IMR-90 (cell line): ENCODE data around the gene PKD1L1. TPM values are rescaled to one million over a fixed set of nuclear protein-coding genes. Genes with fewer than 3 reads are reported as not detected.
A peak's percentile ranks its signal among the peaks of the same experiment; 100 is the strongest.

ENCODE experiments used
- ATAC-seq: fragments of 200-7000 bp; cut with Tn5 transposase; 2 replicates; pipeline ENCODE4 v1.9.1; 2020; ENCODE audit warnings: low read depth, mild to moderate bottlenecking, moderate library complexity
- BruUV-seq: library from RNA; stranded (reverse); fragments of 400-500 nt; replicated peaks from 2 replicates; lab custom pipeline; 2021; lab: Mats Ljungman, UMichigan
- CTCF ChIA-PET: fragments of 300-600 bp; formaldehyde crosslinking; extraction: SDS; loops from one replicate; lab custom pipeline; 2021; ENCODE audit warnings: antibody characterized with exemption; lab: Yijun Ruan, JAX
- POLR2A ChIA-PET: fragments of 300-600 bp; sonication (Branson Sonifier 250); formaldehyde crosslinking; loops from one replicate; lab custom pipeline; 2022; ENCODE audit warnings: antibody characterized with exemption; ENCODE audit not compliant: unreplicated experiment; lab: Charles Lee
- DNase-seq: peaks from one replicate; pipeline ENCODE4 v3.0.0; 2013
- H2AFZ ChIP-seq: replicated peaks from 2 replicates; pipeline ENCODE3; 2013; ENCODE audit warnings: low read length, mild to moderate bottlenecking; ENCODE audit not compliant: poor library complexity
- H2AK5ac ChIP-seq: 2 replicates; pipeline ENCODE4 v1.6.1; 2013; ENCODE audit warnings: low read depth, low read length, inconsistent platforms
- H2AK9ac ChIP-seq: replicated peaks from 2 replicates; pipeline ENCODE3; 2013; ENCODE audit warnings: mild to moderate bottlenecking, low read depth, low read length, moderate library complexity; ENCODE audit not compliant: poor library complexity
- H2BK120ac ChIP-seq: 2 replicates; pipeline ENCODE4 v1.6.1; 2013; ENCODE audit warnings: low read depth, low read length, inconsistent platforms
- H2BK15ac ChIP-seq: 3 replicates; pipeline ENCODE4 v1.6.1; 2013; ENCODE audit warnings: low read depth, low read length, inconsistent platforms
- H2BK20ac ChIP-seq: 2 replicates; pipeline ENCODE4 v1.6.1; 2013; ENCODE audit warnings: low read depth, mild to moderate bottlenecking, inconsistent platforms, low read length, moderate library complexity
- H2BK5ac ChIP-seq: 2 replicates; pipeline ENCODE4 v1.6.1; 2013; ENCODE audit warnings: mild to moderate bottlenecking, low read depth, low read length, inconsistent platforms; ENCODE audit not compliant: poor library complexity, severe bottlenecking
- H3K14ac ChIP-seq: replicated peaks from 2 replicates; pipeline ENCODE4 v1.6.1; 2013; ENCODE audit warnings: low read depth, low read length, inconsistent platforms
- H3K18ac ChIP-seq: 2 replicates; pipeline ENCODE4 v1.6.1; 2013; ENCODE audit warnings: low read depth, low read length, control low read depth
- H3K23ac ChIP-seq: 2 replicates; pipeline ENCODE4 v1.6.1; 2013; ENCODE audit warnings: low read depth, low read length, inconsistent platforms
- H3K27ac ChIP-seq: 2 replicates; pipeline ENCODE4 v1.5.1; 2013; ENCODE audit warnings: mild to moderate bottlenecking, control low read depth, low read length; ENCODE audit not compliant: insufficient read depth
- H3K27me3 ChIP-seq: 2 replicates; pipeline ENCODE4 v1.6.1; 2013; ENCODE audit warnings: low read length; ENCODE audit not compliant: control insufficient read depth, insufficient read depth
- H3K36me3 ChIP-seq: 2 replicates; pipeline ENCODE4 v1.6.1; 2013; ENCODE audit warnings: low read length, mixed read lengths; ENCODE audit not compliant: control insufficient read depth, insufficient read depth
- H3K4ac ChIP-seq: 2 replicates; pipeline ENCODE4 v1.6.1; 2013; ENCODE audit warnings: low read depth, low read length, inconsistent platforms
- H3K4me1 ChIP-seq: 2 replicates; pipeline ENCODE4 v1.6.1; 2013; ENCODE audit warnings: low read length, mixed read lengths; ENCODE audit not compliant: control insufficient read depth, insufficient read depth
- H3K4me2 ChIP-seq: 2 replicates; pipeline ENCODE4 v1.6.1; 2013; ENCODE audit warnings: low read depth, mild to moderate bottlenecking, control low read depth, low read length, moderate library complexity
- H3K4me3 ChIP-seq: 2 replicates; pipeline ENCODE4 v1.5.1; 2013; ENCODE audit warnings: low read depth, mild to moderate bottlenecking, control low read depth, low read length, moderate library complexity; ENCODE audit not compliant: insufficient read depth
- H3K56ac ChIP-seq: 2 replicates; pipeline ENCODE4 v1.6.1; 2013; ENCODE audit warnings: low read length, inconsistent platforms; ENCODE audit not compliant: insufficient read depth; ENCODE audit errors: extremely low read depth
- H3K79me1 ChIP-seq, 2 experiments: 2 replicates each; pipeline ENCODE4 v1.6.1; 2013; ENCODE audit warnings: low read length in 2 of 2, inconsistent platforms in 1 of 2, low read depth in 1 of 2
- H3K9ac ChIP-seq: 2 replicates; pipeline ENCODE4 v1.6.1; 2013; ENCODE audit warnings: low read depth, low read length, control low read depth
- H3K9me1 ChIP-seq: 2 replicates; pipeline ENCODE4 v1.6.1; 2013; ENCODE audit warnings: low read length, inconsistent platforms; ENCODE audit not compliant: insufficient read depth
- H3K9me3 ChIP-seq: 2 replicates; pipeline ENCODE4 v1.6.1; 2013; ENCODE audit warnings: low read length; ENCODE audit not compliant: control insufficient read depth, insufficient read depth
- H4K20me1 ChIP-seq: 2 replicates; pipeline ENCODE4 v1.6.1; 2013; ENCODE audit warnings: low read length, inconsistent platforms; ENCODE audit not compliant: insufficient read depth
- H4K5ac ChIP-seq: 2 replicates; pipeline ENCODE4 v1.6.1; 2013; ENCODE audit warnings: mild to moderate bottlenecking, low read depth, low read length, control low read depth
- H4K8ac ChIP-seq, 2 experiments: 2 replicates each; pipeline ENCODE4 v1.6.1; 2013; ENCODE audit warnings: low read depth in 2 of 2, low read length in 2 of 2, control low read depth in 1 of 2, inconsistent platforms in 1 of 2
- H4K91ac ChIP-seq: 2 replicates; pipeline ENCODE4 v1.6.1; 2013; ENCODE audit warnings: low read depth, low read length, inconsistent platforms; ENCODE audit not compliant: insufficient read depth
- CTCF ChIP-seq: conservative IDR thresholded peaks from 2 replicates; pipeline ENCODE4 v1.5.1; 2012; ENCODE audit warnings: mild to moderate bottlenecking, low read depth, low read length, improper control_type of control experiment
- POLR2A ChIP-seq: IDR thresholded peaks from 2 replicates; pipeline ENCODE4 v1.6.1; 2012; ENCODE audit warnings: mild to moderate bottlenecking, low read depth, low read length
- WGBS, 2 experiments: methylation state at CpG; one replicate each; pipeline versions ENCODE4 v1.1.5 to v1.1.7; 2013; ENCODE audit warnings: missing lambda C conversion rate in 2 of 2; ENCODE audit not compliant: insufficient read length in 1 of 2; ENCODE audit errors: extremely low coverage in 2 of 2; 5-methylcytosine and 5-hydroxymethylcytosine counted together
- dilution Hi-C: fragments of 300-500 bp; cut with HindIII; formaldehyde crosslinking; loops from one replicate; pipeline ENCODE4 v1.14.3; 2018; ENCODE audit warnings: low sequenced_read_pairs; ENCODE audit not compliant: unreplicated experiment
- in situ Hi-C: fragments of 300-500 bp; cut with MboI; formaldehyde crosslinking; loops from 3 replicates; pipeline ENCODE4 v1.14.3; 2019; ENCODE audit warnings: low sequenced_read_pairs, inconsistent platforms, mixed read lengths
- intact Hi-C: fragments of 100-400 bp; cut with micrococcal nuclease; formaldehyde crosslinking; loops from 2 replicates; pipeline ENCODE4 v1.10.0; 2022
- polyA plus RNA-seq, 3 experiments: library from polyadenylated mRNA; depleted of rRNA; stranded (reverse); fragments of >200 nt; gene quantifications; 2 replicates each; pipeline ENCODE4 v1.2.3, GENCODE V29; 2012; ENCODE audit warnings: low replicate concordance in 1 of 3
- total RNA-seq: library from RNA; depleted of rRNA; stranded (reverse); fragments of >200 nt; gene quantifications from 2 replicates; pipeline ENCODE4 v1.2.3, GENCODE V29; 2012

PKD1L1 gene
- total and polyA plus RNA-seq, 2 of the 4 experiments (the other 2 are of a cell fraction) = under 0.01 to 0.15 TPM

DNA sequence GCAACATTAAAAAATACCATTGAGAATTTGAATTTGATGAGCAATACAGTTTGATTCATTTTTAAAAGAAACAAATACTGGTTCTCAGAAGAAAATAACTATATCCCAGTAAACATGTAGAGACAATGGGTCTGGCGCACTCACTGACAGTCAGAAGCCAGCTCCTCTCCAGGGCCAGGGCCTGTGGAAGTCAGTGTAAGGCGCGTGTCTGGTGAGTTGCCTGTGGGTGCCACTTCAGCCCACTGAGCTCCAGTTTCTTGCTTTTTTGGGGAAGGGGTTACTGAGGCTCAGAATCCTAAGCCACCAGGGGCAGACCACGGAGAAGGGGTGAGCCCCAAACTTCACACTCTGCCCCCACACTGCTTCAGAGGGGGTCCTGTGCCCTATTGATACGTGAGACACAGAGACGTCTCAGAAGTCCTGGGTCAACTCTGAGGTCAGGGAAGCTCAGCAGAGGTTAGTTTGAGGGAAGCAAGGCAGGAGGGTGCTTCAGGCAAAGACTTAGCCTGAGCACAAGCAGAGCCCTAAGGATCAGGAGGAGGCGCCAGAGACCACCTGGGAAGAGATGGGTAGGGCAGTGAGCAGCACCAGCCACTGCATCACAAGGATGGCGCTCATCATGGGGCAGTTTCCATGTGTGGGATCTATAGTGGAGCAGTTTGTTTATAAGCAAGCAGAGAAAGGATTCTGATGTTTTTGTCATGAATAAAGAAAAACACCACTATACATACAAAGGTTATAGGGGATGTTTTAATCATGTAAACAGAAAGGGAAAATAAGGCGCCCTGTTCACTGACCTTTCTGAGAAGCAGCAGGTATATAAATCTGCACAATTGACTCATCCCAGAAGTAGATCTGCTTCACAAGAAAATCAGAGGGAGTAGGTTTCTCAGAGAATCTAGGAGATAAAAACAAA lies 95.7 kb downstream of the PKD1L1 start:
- TF ChIP-seq CTCF (0 out of 2 replicates have a peak, but pooled peaks have one; percentile 5), POLR2A (no peak)
- peaks cover 6% of the 10 kb centered on the region; the same call in 1 of the 2 replicates for H3K27me3 ChIP-seq
- no peak overlapping the region for H3K23ac ChIP-seq
- no peak overlapping the region for H2AK9ac ChIP-seq
- in situ Hi-C loops (no loop called here), dilution Hi-C loops (no loop called here), intact Hi-C loops (no loop called here)
- no peak overlapping the region for H3K9ac ChIP-seq
- H2AFZ ChIP-seq = no peak overlapping the region
- H4K91ac ChIP-seq = no peak overlapping the region
- H3K79me1 ChIP-seq = no peaks in the 10 kb centered on the region
- H2BK15ac ChIP-seq = no peak overlapping the region
- no peak overlapping the region for H3K4me2 ChIP-seq
- no peak for DNase-seq
- H4K20me1 ChIP-seq = no peaks in the 10 kb centered on the region
- H3K56ac ChIP-seq = no peak overlapping the region
- H2BK120ac ChIP-seq = no peak overlapping the region
- WGBS, 2 experiments = 80% methylated on average over 1 of the region's 9 CpGs; no CpG with 5 or more reads in 1 of the 2 experiments
- no peak overlapping the region for H2BK20ac ChIP-seq
- ChIA-PET CTCF (no interaction called here), POLR2A (no interaction called here)
- H3K27ac ChIP-seq = no peak overlapping the region
- no peak overlapping the region for H2BK5ac ChIP-seq
- H3K9me3 ChIP-seq = no peaks in the 10 kb centered on the region
- no peak overlapping the region for H3K14ac ChIP-seq
- no peak overlapping the region for H4K8ac ChIP-seq
- H3K4me3 ChIP-seq = no peak overlapping the region
- H3K18ac ChIP-seq = no peak overlapping the region
- no peak overlapping the region for H2AK5ac ChIP-seq
- no peak overlapping the region for H3K4ac ChIP-seq
- no peaks in the 10 kb centered on the region for H3K9me1 ChIP-seq
- H4K5ac ChIP-seq = no peak overlapping the region
- no TSS peak for BruUV-seq
- no peaks in the 10 kb centered on the region for H3K36me3 ChIP-seq
- ATAC-seq = no peak
- no peaks in the 10 kb centered on the region for H3K4me1 ChIP-seq
